Stomach (tissue), 9 donors: ENCODE measurements around the gene ZNF585A. TPM values are rescaled to one million over a fixed set of nuclear protein-coding genes. Genes with fewer than 3 reads are reported as not detected.

Experiments
- DNase-seq, 2 donors: peaks; one replicate each; pipeline versions ENCODE4 v3.0.0 to v3.0.0-alpha.2; 2013 to 2019
- H3K27ac ChIP-seq, 5 donors: fragments of 200-600 bp in 4 of 5; sonication (generic) in 4 of 5; one replicate each; pipeline ENCODE4 v1.5.1; 2013 to 2019; ENCODE audit warnings: mild to moderate bottlenecking in 1 of 5, moderate library complexity in 1 of 5
- H3K27me3 ChIP-seq, 3 donors: fragments of 200-600 bp; sonication (generic); one replicate each; pipeline ENCODE4 v1.5.1; 2017 to 2019; ENCODE audit warnings: mixed run types in 1 of 3
- H3K36me3 ChIP-seq, 4 donors: fragments of 200-600 bp; sonication (generic); 1 replicate in 3 of 4; 2 replicates in 1 of 4; pipeline ENCODE4 v1.5.1; 2016 to 2019
- H3K4me1 ChIP-seq, 4 donors: fragments of 200-600 bp; sonication (generic); one replicate each; pipeline ENCODE4 v1.5.1; 2016 to 2019
- H3K4me3 ChIP-seq, 4 donors: fragments of 200-600 bp; sonication (generic) in 3 of 4; one replicate each; pipeline ENCODE4 v1.5.1; 2016 to 2019; ENCODE audit warnings: mild to moderate bottlenecking in 1 of 4
- H3K9me3 ChIP-seq, 4 donors: fragments of 200-600 bp; sonication (generic); one replicate each; pipeline ENCODE4 v1.5.1; 2016 to 2019
- EP300 ChIP-seq: sonication (generic); formaldehyde crosslinking; IDR thresholded peaks from one replicate; pipeline ENCODE4 v1.6.1; 2017; ENCODE audit warnings: antibody characterized with exemption
- POLR2A ChIP-seq, 4 donors: fragments of 450-650 bp; IDR thresholded peaks; one replicate each; pipeline ENCODE4 v1.6.1; 2016; ENCODE audit warnings: antibody characterized with exemption in 4 of 4, control low read depth in 2 of 4, mild to moderate bottlenecking in 1 of 4, moderate library complexity in 1 of 4
- POLR2AphosphoS5 ChIP-seq, 3 donors: sonication (generic); formaldehyde crosslinking; IDR thresholded peaks; one replicate each; pipeline ENCODE4 v1.6.1; 2016; ENCODE audit warnings: antibody characterized with exemption in 3 of 3
- WGBS, 5 donors: extraction: QIAGEN DNeasy Blood & Tissue Kit in 3 of 5; methylation state at CpG; one replicate each; pipeline versions ENCODE4 v1.1.5 to v1.1.7; 2013 to 2018; 5-methylcytosine and 5-hydroxymethylcytosine counted together
- intact Hi-C: fragments of 100-400 bp; cut with DNase I; formaldehyde crosslinking; loops from one replicate; pipeline ENCODE4 v1.15.1; 2023; ENCODE audit warnings: low total_unique reads
- polyA plus RNA-seq, 3 donors: library from polyadenylated mRNA; stranded (reverse); fragments of 200-250 nt; gene quantifications; one replicate each; pipeline ENCODE4 v1.2.3, GENCODE V29; 2013
- total RNA-seq, 5 donors: library from RNA; depleted of rRNA; stranded (reverse); fragments of >200 nt; gene quantifications; one replicate each; pipeline versions ENCODE4 v1.1.0 to v1.2.3, GENCODE V29; 2014 to 2016
- TF ChIP-seq, protein P1 (sequence below), 7 experiments: fragments of 450-650 bp in 4 of 7; fragments of 200-600 bp in 3 of 7; sonication (generic) in 3 of 7; IDR thresholded peaks; one replicate each; pipeline ENCODE4 v1.5.1; 2016 to 2019; ENCODE audit warnings: antibody characterized with exemption in 7 of 7, control low read depth in 2 of 7, mild to moderate bottlenecking in 1 of 7
- donor health status: healthy with polysubstance abuse.
- donor health status: Bipolar disorder and iron deficiency.
- donor health status: healthy.

Gene ZNF585A
- total and polyA plus RNA-seq, 8 donors = under 0.01 to 37.9 (median 13.2) TPM

DNA sequence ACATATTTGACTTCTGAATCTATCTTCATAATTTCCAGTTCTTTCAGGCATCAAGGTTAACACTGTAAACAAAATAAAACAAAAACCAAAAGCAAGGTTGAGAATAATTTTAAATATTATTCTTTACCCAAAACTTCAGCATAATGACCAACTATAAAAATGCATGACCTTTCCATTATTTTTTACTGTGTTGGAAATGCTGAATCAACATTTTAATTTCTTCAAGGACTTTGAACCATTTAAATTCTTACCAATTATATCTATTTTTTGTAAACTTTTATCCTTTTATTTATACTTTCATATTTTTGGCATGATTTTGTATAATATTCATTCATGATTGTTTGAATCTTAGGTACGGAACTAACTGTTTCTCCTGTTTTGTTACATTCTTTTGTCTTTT, 6.9 kb downstream of the ZNF585A start:
- peaks cover 44 to 100% (median 99%) of the 10 kb centered on the region in 4 donors for H3K36me3 ChIP-seq

GRCh38 chr19:37160153-37160552, 12.3 kb downstream of the ZNF585A start:
- intact Hi-C loops = no loop called here
- Histone ChIP-seq H3K27me3 (no peaks in the 10 kb centered on the region), H3K36me3 (peaks cover 50 to 100% (median 98%) of the 10 kb centered on the region in 4 donors), H3K27ac (no peak overlapping the region), H3K9me3 (peaks cover 31 to 100% (median 86%) of the 10 kb centered on the region in 4 donors), H3K4me3 (no peak overlapping the region), H3K4me1 (no peaks in the 10 kb centered on the region)
- no peak for TF ChIP-seq POLR2A (IDR thresholded peaks at IDR 0.05)
- TF ChIP-seq, protein P1, sequence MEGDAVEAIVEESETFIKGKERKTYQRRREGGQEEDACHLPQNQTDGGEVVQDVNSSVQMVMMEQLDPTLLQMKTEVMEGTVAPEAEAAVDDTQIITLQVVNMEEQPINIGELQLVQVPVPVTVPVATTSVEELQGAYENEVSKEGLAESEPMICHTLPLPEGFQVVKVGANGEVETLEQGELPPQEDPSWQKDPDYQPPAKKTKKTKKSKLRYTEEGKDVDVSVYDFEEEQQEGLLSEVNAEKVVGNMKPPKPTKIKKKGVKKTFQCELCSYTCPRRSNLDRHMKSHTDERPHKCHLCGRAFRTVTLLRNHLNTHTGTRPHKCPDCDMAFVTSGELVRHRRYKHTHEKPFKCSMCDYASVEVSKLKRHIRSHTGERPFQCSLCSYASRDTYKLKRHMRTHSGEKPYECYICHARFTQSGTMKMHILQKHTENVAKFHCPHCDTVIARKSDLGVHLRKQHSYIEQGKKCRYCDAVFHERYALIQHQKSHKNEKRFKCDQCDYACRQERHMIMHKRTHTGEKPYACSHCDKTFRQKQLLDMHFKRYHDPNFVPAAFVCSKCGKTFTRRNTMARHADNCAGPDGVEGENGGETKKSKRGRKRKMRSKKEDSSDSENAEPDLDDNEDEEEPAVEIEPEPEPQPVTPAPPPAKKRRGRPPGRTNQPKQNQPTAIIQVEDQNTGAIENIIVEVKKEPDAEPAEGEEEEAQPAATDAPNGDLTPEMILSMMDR (IDR thresholded peaks at IDR 0.05) = no peak
- no peak for DNase-seq
- WGBS, 5 donors = 95 to 100% (median 100%) methylated on average over 1 of the region's 1 CpG

More for the DNA sequence above, 6.9 kb downstream of the ZNF585A start:
- H3K4me3 ChIP-seq = no peak overlapping the region
- TF ChIP-seq POLR2AphosphoS5 (IDR thresholded peaks at IDR 0.05) (no peak), EP300 (no peak), POLR2A (IDR thresholded peaks at IDR 0.05) (no peak)
- TF ChIP-seq, protein P1 (IDR thresholded peaks at IDR 0.05) = no peak
- H3K4me1 ChIP-seq = no peaks in the 10 kb centered on the region
- intact Hi-C loops = no loop called here
- 93 to 100% (median 97%) methylated on average over 1 of the region's 1 CpG for WGBS, 5 donors
- no peak overlapping the region for H3K27ac ChIP-seq
- peaks cover 17 to 100% (median 73%) of the 10 kb centered on the region in 4 donors for H3K9me3 ChIP-seq
- no peaks in the 10 kb centered on the region for H3K27me3 ChIP-seq
- no peak for DNase-seq

DNA sequence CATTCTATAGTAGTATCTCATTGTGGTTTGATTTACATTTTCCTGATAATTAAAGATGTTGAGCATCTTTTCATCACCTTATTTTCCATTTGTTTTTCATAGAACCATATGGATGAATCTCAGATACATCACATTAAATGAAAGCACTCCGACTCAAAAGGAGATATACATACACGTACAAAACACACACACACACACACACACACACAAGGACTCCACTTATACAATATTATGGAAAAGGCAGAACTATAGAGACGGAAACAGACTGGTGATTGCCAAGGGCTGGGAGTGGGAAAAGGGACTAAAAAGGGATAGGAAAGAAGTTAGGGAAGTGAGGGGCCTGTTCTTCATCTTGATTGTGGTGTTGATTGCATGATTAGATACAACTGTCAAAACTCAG, 24.3 kb downstream of the ZNF585A start:
- Histone ChIP-seq H3K9me3 (peaks cover 62 to 100% (median 93%) of the 10 kb centered on the region in 4 donors), H3K27ac (no peak overlapping the region), H3K27me3 (no peaks in the 10 kb centered on the region), H3K36me3 (peaks cover 15 to 86% (median 59%) of the 10 kb centered on the region in 4 donors), H3K4me1 (no peaks in the 10 kb centered on the region), H3K4me3 (no peak overlapping the region)
- TF ChIP-seq, protein P1 (IDR thresholded peaks at IDR 0.05) = no peak
- TF ChIP-seq EP300 (no peak), POLR2A (IDR thresholded peaks at IDR 0.05) (no peak), POLR2AphosphoS5 (IDR thresholded peaks at IDR 0.05) (no peak)
- 93 to 99% (median 97%) methylated on average over 3 of the region's 3 CpGs for WGBS, 5 donors
- intact Hi-C loops = no loop called here
- no peak for DNase-seq

- TF ChIP-seq POLR2AphosphoS5 (IDR thresholded peaks at IDR 0.05) (no peak), POLR2A (IDR thresholded peaks at IDR 0.05) (no peak), EP300 (no peak)
- TF ChIP-seq, protein P1 (IDR thresholded peaks at IDR 0.05) = no peak
- no peak overlapping the region for H3K4me3 ChIP-seq
- 5 to 38% (median 15%) methylated on average over 1 of the region's 1 CpG for WGBS, 5 donors
- H3K4me1 ChIP-seq = no peaks in the 10 kb centered on the region
- peaks cover 0 to 24% (median 0%) of the 10 kb centered on the region in 4 donors for H3K36me3 ChIP-seq
- DNase-seq = no peak
- H3K9me3 ChIP-seq = peaks cover 60 to 100% (median 99%) of the 10 kb centered on the region in 4 donors
- no peaks in the 10 kb centered on the region for H3K27me3 ChIP-seq
- intact Hi-C loops = no loop called here
- no peak overlapping the region for H3K27ac ChIP-seq
Measured at GRCh38 chr19:37136111-37136510, 36.4 kb downstream of the ZNF585A start.
